ENCODE data around the gene LDLRAD4. TPM values are rescaled to one million over a fixed set of nuclear protein-coding genes. Genes with fewer than 3 reads are reported as not detected.

Gene LDLRAD4
- total RNA-seq, 1 donor = 0.54 TPM

DNA sequence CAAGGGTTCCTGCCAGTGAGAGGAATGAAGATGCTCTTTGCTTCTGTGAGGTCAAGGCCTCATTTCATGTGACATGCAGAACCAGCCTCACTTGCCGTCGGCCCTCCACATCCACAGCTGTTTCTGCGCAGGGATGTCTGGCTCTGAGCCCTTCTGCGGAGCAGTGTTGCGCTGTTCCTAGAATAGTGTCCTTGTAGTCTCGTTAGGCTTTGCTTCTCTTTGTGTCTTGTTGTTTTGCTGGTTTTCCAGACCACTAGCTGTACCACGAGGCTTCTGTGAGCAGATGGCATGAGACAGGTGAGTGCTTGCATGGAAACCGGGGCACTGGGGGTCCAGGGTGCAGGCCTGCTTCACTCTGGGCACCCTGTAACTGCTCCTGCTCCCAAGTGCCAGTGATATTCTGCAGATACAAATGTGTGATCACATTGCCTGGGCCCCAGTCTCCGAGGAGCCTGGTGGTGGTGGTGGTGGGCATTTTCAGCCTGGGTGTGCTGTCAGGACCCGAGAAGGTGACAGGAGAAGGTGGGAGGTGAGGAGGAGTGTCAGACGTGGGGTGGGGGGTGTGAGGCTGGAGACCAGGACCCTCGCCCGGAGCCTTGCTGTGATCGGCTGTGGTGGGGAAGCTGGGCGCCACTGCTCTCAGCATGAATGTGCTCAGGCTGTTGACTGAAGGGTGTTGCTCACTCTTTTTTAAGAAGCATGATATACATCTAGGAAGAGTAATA lies 34.3 kb downstream of the LDLRAD4 start:
- no peak overlapping the region for H3K4me3 ChIP-seq (ENCODE audit: low read depth, low read length)
- TF ChIP-seq, protein P1, sequence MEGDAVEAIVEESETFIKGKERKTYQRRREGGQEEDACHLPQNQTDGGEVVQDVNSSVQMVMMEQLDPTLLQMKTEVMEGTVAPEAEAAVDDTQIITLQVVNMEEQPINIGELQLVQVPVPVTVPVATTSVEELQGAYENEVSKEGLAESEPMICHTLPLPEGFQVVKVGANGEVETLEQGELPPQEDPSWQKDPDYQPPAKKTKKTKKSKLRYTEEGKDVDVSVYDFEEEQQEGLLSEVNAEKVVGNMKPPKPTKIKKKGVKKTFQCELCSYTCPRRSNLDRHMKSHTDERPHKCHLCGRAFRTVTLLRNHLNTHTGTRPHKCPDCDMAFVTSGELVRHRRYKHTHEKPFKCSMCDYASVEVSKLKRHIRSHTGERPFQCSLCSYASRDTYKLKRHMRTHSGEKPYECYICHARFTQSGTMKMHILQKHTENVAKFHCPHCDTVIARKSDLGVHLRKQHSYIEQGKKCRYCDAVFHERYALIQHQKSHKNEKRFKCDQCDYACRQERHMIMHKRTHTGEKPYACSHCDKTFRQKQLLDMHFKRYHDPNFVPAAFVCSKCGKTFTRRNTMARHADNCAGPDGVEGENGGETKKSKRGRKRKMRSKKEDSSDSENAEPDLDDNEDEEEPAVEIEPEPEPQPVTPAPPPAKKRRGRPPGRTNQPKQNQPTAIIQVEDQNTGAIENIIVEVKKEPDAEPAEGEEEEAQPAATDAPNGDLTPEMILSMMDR (IDR thresholded peaks at IDR 0.05; ENCODE audit: insufficient read depth, low read length) = no peak
- DNase-seq (ENCODE audit: low read depth) = no peak

DNA sequence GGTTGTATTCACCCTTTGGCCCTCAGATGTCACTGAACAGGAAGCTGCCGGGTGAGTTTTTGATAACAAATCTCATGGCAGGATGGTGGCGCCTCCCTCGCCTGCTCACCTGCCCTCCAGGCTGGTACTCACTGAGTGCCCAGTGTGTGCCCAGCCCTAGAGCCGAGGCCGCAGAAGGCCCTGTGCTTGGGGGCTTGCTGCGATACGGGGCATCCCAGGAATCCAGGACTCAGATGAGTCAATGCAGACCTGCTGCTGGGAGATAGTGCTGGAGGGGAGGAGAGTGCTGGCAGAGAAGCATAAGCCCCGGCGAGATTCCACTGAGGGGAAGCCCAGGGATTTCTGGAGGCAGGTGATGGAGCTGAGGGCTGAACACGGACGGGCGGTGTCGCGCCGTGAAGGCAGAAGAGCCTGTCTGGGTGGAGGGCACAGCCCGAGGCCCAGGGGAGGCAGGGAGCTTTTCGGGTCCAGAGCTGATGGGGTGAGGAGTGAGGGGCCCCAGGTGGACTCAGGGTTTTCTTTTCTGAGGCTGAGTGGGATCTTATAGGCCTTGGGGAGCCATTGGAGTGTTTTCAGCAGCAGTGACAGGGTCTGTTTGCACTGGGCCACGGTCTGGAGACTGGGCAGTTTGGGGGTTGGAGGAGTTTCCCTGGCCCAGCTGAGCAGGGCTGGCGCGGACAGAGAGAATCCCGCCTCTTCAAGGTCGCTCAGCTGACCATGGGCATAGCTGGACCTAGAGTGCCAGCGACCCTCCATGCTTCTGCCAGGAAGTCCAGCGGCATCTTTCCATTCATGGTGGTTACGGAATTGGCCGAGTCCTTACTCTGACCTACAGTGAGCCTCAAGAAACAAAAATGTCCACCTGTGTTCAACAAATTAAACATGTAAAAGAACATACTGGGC lies 35.5 kb downstream of the LDLRAD4 start:
- DNase-seq (ENCODE audit: low read depth) = no peak
- no peak overlapping the region for H3K4me3 ChIP-seq (ENCODE audit: low read depth, low read length)
- TF ChIP-seq, protein P1 (IDR thresholded peaks at IDR 0.05; ENCODE audit: insufficient read depth, low read length) = no peak

DNA sequence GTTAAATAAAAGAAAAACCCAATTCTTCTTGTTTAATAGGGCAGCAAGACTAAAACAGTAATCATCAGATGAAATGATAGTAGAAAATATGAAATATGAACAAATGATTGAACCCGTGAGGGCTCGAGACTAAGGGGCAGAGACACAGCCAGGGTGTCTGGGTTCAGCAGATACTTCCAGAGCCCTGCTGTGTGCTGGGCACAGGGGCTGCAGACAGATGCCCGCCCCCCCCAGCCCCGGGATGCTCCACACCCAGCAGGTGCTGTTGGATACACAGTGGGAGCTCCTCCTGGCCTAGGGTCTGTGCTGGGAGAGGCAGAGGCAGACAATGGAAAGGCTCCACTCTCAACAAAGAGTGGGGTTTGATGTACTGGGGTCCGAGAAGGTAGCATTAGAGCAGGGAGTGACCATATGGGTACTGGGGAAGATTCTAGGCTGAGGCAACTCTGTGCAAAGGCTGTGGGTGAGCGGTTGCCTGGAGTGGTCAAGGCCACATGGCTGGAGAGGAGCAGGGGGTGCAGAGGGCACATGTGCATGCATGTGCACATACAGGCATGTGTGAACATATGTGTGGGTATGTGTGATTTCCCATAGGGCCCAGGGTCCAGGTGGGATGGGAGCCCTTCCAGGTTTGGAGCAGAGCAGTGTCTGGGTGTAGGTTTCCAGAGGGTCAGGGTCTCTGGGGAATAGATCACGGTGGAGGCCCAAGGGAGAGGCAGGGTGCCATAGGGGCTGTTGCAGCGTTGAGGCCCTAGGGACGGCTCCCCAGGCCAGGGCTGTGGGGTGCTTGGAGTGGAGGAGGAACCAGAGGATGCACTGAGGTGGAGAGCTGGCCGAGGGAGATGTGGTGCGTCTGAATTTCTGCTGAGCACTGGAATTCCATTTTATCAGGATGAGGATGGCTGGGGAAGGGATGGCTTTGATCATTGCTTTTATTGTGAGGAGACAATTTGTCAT lies 36.7 kb downstream of the LDLRAD4 start:
- H3K4me3 ChIP-seq (ENCODE audit: low read depth, low read length) = no peak overlapping the region
- TF ChIP-seq, protein P1 (IDR thresholded peaks at IDR 0.05; ENCODE audit: insufficient read depth, low read length) = no peak
- no peak for DNase-seq (ENCODE audit: low read depth)

DNA sequence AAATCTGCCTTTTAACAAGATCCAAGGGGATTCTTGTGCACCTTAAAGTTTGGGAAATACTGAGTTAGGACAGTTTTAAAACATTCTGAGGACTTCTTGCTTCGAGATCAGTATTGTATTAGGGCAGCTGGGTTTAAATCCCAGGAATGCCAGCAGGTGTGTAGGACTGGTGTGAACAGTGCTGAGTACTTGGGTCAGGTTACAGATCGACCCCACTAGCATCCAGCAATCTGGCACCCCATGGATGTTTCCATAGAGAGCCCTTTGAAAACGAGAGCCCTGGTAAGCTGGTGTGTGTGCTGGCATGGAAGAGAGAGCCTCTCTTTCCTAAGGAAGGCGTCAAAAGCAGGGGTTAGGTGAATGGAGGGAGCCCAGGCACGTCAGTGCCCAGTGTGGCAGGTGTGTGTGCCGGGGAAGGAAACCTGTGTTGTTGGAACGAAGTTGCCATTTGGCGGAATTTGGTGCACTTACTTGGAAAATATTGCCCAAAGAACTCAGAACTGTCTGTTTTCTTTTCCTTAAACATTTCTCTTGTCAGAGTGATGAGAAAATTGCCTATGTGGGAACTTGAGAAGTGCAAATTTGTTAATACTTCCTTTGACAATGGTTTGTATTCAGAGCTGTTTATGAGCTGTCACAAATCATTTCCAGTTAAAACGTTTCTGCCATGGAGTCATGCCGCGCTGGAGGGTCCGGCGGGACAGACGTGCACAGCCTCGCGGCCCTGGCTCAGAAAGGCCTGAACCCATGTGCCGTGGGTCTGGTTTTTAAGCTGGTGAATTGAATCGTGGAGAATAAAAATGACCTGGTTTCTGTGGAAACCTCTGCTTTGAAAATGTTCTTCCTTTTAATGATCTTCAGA lies 38.1 kb downstream of the LDLRAD4 start:
- no peak for DNase-seq (ENCODE audit: low read depth)
- no peak overlapping the region for H3K4me3 ChIP-seq (ENCODE audit: low read depth, low read length)
- TF ChIP-seq, protein P1 (IDR thresholded peaks at IDR 0.05; ENCODE audit: insufficient read depth, low read length) = no peak

DNA sequence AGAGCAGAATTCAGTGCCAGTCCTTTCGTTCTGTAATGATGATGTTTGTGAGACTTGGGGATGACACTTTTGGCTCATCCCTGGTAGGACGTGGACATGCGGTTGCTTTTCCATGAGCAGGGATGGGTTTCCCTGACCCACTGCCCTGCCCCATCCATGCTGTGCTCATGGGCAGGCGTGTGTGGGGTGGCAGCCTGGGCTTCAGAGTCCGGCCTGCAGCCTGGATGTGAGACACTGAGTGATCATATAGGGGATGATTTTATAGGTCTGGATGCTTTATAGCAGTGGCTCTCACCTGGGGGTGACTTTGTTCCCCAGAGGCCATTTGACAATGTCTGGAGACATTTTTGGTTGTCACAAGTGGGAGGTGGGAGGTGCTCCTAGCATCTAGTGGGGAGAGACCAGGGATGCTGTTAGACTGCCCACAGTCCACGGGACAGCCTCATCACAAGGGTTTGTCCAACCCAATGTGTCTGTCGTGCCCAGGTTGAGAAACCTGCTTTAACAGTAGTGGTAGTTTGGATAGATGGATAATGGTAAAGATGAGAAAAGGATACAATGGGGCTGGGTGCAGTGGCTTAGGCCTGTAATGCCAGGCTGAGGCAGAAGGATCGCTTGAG lies 38.9 kb downstream of the LDLRAD4 start:
- TF ChIP-seq, protein P1 (IDR thresholded peaks at IDR 0.05; ENCODE audit: insufficient read depth, low read length) = no peak
- no peak overlapping the region for H3K4me3 ChIP-seq (ENCODE audit: low read depth, low read length)
- DNase-seq (ENCODE audit: low read depth) = no peak
